Kidney (tissue), 14 donors: ENCODE measurements around the gene TIAM2. TPM values are rescaled to one million over a fixed set of nuclear protein-coding genes. Genes with fewer than 3 reads are reported as not detected.

Experiments used
- DNase-seq, 5 donors: peaks; one replicate each; pipeline ENCODE4 v3.0.0-alpha.2; 2013 to 2020
- FAIRE-seq: peaks from 2 replicates; lab custom pipeline; 2012; peaks lifted over from hg19 to GRCh38; lab: Jason Lieb, UNC
- H3K27ac ChIP-seq, 2 donors: one replicate each; pipeline ENCODE4 v1.7.0; 2013; ENCODE audit warnings: low read depth in 2 of 2, low read length in 2 of 2, inconsistent platforms in 1 of 2
- H3K27me3 ChIP-seq: one replicate; pipeline ENCODE4 v1.7.1; 2013; ENCODE audit warnings: low read length, inconsistent platforms; ENCODE audit not compliant: control insufficient read depth, insufficient read depth
- H3K36me3 ChIP-seq, 3 donors: one replicate each; pipeline versions ENCODE4 v1.7.0 to v1.7.1; 2013; ENCODE audit warnings: low read length in 3 of 3, control low read depth in 1 of 3, inconsistent platforms in 1 of 3; ENCODE audit not compliant: insufficient read depth in 3 of 3, control insufficient read depth in 2 of 3
- H3K4me1 ChIP-seq, 3 donors: one replicate each; pipeline versions ENCODE4 v1.7.0 to v1.7.1; 2013; ENCODE audit warnings: low read length in 3 of 3, inconsistent platforms in 1 of 3, low read depth in 1 of 3; ENCODE audit not compliant: control insufficient read depth in 2 of 3, insufficient read depth in 2 of 3
- H3K4me3 ChIP-seq, 3 donors: one replicate each; pipeline versions ENCODE4 v1.7.0 to v1.8.1; 2013; ENCODE audit warnings: low read length in 3 of 3, control low read depth in 1 of 3, inconsistent platforms in 1 of 3
- H3K9ac ChIP-seq, 3 donors: one replicate each; pipeline versions ENCODE4 v1.7.0 to v1.7.1; 2013; ENCODE audit warnings: low read length in 3 of 3, control low read depth in 1 of 3, inconsistent platforms in 1 of 3
- H3K9me3 ChIP-seq, 3 donors: one replicate each; pipeline versions ENCODE4 v1.7.0 to v1.7.1; 2013; ENCODE audit warnings: low read length in 3 of 3, control low read depth in 1 of 3, inconsistent platforms in 1 of 3; ENCODE audit not compliant: control insufficient read depth in 2 of 3, insufficient read depth in 1 of 3
- intact Hi-C: fragments of 100-400 bp; cut with DNase I; formaldehyde crosslinking; loops from one replicate; pipeline ENCODE4 v1.11.1; 2022
- polyA plus RNA-seq: library from polyadenylated mRNA; stranded (reverse); fragments of 350-450 nt; fragmentation: Illumina TruSeq; extraction: RNeasy Lipid Tissue Mini Kit (QIAGEN cat#74804); gene quantifications from one replicate; pipeline ENCODE4 v1.2.3, GENCODE V29; 2014; ENCODE audit warnings: low read depth, low replicate concordance; ENCODE audit not compliant: insufficient read depth
- total RNA-seq: library from RNA; stranded (reverse); fragmentation: NEBNext Ultra II Directional; extraction: Animal tissue kit (Norgen Biotek cat#: 25700); gene quantifications from one replicate; pipeline ENCODE4 v1.2.1, GENCODE V29; 2021
- TF ChIP-seq, protein P1 (sequence below): IDR thresholded peaks from 3 replicates; pipeline ENCODE4 v1.5.1; 2012; ENCODE audit warnings: mild to moderate bottlenecking, moderate library complexity, borderline replicate concordance; ENCODE audit not compliant: insufficient read depth; ENCODE audit errors: extremely low read depth
- donor health status: control.
- donor health status: control.
- donor health status: control.
- donor health status: control.
- donor health status: control.
- donor health status: DM: yes; HTN: yes; CAD: no.
- donor health status: Normal renal cell carcinoma (clear cell type).

TIAM2 gene
- total and polyA plus RNA-seq, 2 donors from 2014 or later, result 6.8 to 7.6 TPM

DNA sequence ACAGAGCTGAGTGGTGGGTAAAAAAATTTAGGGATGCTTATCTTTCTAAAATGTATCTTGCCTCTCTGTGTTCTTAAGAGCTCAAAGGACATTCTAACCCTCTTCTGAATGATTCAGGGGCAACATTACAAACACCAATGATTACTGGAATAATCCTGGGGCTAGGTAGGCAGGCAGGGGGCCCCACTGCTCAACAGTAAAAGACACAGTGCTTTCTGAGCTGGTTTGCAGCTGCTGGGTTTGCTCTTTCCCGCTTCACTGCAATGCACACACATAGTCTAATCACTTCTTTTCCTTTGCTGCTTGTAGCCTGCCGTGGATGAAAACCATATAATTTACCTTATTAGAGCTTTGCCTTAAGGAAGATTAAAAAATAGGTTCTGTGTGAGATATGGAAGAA lies 292.6 kb downstream of the TIAM2 start:
- H3K4me1 ChIP-seq, result no peaks in the 10 kb centered on the region
- H3K4me3 ChIP-seq, result no peak overlapping the region
- no peaks in the 10 kb centered on the region for H3K9me3 ChIP-seq
- intact Hi-C loops, result no loop called here
- no peak overlapping the region for H3K9ac ChIP-seq
- FAIRE-seq (no peak), DNase-seq (no peak)
- no peak overlapping the region for H3K27ac ChIP-seq
- TF ChIP-seq, protein P1, sequence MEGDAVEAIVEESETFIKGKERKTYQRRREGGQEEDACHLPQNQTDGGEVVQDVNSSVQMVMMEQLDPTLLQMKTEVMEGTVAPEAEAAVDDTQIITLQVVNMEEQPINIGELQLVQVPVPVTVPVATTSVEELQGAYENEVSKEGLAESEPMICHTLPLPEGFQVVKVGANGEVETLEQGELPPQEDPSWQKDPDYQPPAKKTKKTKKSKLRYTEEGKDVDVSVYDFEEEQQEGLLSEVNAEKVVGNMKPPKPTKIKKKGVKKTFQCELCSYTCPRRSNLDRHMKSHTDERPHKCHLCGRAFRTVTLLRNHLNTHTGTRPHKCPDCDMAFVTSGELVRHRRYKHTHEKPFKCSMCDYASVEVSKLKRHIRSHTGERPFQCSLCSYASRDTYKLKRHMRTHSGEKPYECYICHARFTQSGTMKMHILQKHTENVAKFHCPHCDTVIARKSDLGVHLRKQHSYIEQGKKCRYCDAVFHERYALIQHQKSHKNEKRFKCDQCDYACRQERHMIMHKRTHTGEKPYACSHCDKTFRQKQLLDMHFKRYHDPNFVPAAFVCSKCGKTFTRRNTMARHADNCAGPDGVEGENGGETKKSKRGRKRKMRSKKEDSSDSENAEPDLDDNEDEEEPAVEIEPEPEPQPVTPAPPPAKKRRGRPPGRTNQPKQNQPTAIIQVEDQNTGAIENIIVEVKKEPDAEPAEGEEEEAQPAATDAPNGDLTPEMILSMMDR, result no peak
- H3K36me3 ChIP-seq, result peaks cover 5 to 12% (median 10%) of the 10 kb centered on the region in 3 donors
- no peaks in the 10 kb centered on the region for H3K27me3 ChIP-seq

DNA sequence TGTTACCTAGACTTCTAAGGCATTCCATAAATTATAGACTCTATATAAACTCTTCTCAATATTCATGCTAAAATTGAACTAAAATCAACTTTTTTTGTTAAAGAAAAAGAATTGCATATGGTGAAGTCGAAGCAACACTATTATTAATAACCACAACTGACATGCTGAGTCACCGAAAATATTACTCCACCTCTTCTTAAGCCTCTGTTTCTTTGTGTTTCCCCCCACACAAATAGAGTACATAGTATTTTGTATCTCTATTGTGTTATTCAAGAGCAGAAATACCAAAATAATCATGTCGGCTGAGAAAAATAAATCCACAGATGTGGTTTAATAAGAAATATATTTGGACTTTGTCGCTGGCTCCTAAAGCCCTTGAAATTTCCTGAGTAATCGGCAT lies 295.4 kb downstream of the TIAM2 start:
- Histone ChIP-seq H3K9ac (no peak overlapping the region), H3K27me3 (no peaks in the 10 kb centered on the region), H3K36me3 (peaks cover 2 to 6% (median 4%) of the 10 kb centered on the region in 3 donors), H3K27ac (no peak overlapping the region), H3K4me3 (no peak overlapping the region), H3K4me1 (no peaks in the 10 kb centered on the region), H3K9me3 (no peaks in the 10 kb centered on the region)
- TF ChIP-seq, protein P1, result no peak
- FAIRE-seq, result no peak
- intact Hi-C loops, result no loop called here
- DNase-seq, result no peak

DNA sequence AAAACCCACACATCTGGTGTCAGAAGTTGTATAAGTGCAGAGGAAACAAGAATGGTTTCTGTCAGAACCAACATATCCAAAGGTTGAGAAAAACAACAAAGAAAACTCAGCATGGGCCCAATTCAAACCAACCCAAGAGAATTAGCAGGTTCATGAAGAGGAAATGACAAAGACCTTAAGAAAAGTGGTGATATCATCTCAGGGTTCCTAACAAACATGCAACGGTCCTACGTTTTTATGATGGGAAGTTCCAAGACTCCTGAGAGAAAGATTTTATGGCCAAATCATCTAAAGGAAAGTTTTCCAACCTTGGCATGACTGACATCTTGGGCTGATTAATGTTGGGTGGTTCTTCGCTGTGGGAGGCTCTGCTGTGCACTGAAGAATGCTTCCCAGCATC lies 296.2 kb downstream of the TIAM2 start:
- TF ChIP-seq, protein P1, result no peak
- H3K36me3 ChIP-seq, result peaks cover 2 to 6% (median 4%) of the 10 kb centered on the region in 3 donors
- no peaks in the 10 kb centered on the region for H3K27me3 ChIP-seq
- no peaks in the 10 kb centered on the region for H3K9me3 ChIP-seq
- no peaks in the 10 kb centered on the region for H3K4me1 ChIP-seq
- no peak overlapping the region for H3K9ac ChIP-seq
- no peak overlapping the region for H3K4me3 ChIP-seq
- DNase-seq, result no peak
- intact Hi-C loops, result no loop called here
- H3K27ac ChIP-seq, result no peak overlapping the region
- no peak for FAIRE-seq

DNA sequence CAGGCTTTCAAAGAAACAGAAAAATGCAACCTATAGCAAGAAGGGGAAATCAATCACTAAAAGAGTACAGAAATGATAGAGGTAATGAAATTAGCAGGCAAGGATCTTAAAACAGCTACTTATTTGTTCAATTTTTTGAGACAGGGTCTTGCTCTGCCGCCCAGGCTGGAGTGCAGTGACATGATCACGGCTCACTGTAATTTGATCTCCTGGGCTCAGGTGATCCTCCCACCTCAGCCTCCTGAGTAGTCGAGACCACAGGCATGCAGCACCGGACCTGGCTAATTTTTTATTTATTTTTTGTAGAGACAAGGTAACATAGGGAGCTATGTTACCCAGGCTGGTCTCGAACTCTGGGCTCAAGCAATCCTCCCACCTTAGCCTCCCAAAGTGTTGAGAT lies 297.6 kb downstream of the TIAM2 start:
- no peak for DNase-seq
- TF ChIP-seq, protein P1, result no peak
- Histone ChIP-seq H3K4me3 (no peak overlapping the region), H3K27me3 (no peaks in the 10 kb centered on the region), H3K9ac (no peak overlapping the region), H3K9me3 (no peaks in the 10 kb centered on the region), H3K4me1 (no peaks in the 10 kb centered on the region), H3K36me3 (peaks cover 4 to 6% (median 5%) of the 10 kb centered on the region in 3 donors), H3K27ac (no peak overlapping the region)
- FAIRE-seq, result no peak
- intact Hi-C loops, result no loop called here
